GM19043 (cell line): ENCODE results near the gene ADGRE1.

Experiments
- ATAC-seq: cut with Tn5 transposase; IDR thresholded peaks from one replicate; pipeline ENCODE4 v1.9.1; 2021; ENCODE audit warnings: low read depth; ENCODE audit not compliant: unreplicated experiment

ADGRE1 gene

DNA sequence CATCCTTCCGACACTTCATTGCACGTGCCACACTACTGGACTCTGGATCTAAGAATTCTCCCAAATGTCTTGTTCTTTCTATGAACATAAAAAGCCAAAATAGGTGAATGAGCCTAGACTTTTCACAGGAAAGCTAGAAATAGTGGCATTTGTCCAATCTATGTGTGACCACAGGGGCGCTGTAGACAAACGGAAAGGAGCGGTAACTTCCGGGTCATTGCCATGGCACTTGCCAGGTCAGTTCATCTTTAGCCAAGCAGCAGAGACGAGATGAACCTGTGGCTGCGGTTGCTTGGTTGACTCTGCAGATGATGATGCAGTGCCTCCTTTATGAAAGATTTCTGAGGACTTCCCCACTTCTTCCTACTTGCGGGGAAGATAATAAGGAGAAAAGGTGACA, 65.6 kb downstream of the ADGRE1 start:
- ATAC-seq = no peak

DNA sequence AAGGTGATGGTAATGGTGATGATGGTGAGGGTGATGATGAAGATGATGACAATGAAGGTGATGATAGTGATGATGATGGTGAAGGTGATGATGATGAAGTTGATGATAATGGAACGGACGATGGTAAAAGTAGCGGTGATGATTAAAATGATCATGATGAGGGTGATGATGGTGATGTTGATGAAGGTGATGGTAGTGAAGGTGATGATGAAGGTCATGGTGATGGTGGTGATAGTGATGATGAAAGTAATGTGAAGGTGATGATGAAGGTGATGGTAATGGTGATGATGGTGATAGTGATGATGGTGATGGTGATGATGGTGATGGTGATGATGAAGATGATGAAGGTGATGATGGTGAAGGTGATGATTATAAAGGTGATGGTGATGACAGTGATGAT, 67.7 kb downstream of the ADGRE1 start:
- no peak for ATAC-seq

DNA sequence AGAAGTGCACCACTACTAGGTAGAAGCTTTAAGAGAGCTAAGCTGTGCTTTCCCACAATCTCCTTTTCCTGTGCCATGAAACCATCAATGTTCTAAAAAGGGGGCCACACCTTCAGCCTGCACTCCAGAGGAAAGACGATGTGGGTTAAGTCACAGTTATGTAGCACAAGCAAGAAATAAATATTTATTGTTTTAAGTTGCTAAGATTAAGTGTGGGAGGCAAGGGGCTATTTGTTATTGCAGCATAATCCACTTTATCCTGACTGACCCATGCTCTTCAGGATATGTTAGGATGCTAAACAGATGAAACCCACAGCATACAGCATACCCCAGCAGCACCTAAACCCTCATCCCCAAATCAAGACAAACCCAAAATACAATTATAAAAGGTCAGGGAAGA, 69.2 kb downstream of the ADGRE1 start:
- ATAC-seq = no peak

DNA sequence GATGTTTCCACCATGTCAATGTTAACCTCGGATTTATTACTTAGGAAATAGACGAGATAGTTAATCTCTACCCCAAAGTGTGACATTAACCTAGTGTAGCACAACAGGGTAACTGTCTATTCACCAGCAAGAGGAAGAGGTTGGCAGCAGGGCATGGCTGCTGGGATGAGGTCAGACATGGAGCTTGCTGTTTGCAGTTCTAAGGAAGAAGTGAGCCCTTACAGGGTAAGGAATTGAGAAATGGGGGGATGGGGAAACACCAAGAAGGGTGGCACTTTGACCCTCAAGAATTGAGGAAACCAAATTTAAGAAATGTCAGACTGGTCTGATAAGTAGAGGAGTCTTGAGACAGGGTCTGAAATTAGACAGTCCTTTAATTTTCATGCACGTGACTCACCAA, 71.4 kb downstream of the ADGRE1 start:
- ATAC-seq = no peak

DNA sequence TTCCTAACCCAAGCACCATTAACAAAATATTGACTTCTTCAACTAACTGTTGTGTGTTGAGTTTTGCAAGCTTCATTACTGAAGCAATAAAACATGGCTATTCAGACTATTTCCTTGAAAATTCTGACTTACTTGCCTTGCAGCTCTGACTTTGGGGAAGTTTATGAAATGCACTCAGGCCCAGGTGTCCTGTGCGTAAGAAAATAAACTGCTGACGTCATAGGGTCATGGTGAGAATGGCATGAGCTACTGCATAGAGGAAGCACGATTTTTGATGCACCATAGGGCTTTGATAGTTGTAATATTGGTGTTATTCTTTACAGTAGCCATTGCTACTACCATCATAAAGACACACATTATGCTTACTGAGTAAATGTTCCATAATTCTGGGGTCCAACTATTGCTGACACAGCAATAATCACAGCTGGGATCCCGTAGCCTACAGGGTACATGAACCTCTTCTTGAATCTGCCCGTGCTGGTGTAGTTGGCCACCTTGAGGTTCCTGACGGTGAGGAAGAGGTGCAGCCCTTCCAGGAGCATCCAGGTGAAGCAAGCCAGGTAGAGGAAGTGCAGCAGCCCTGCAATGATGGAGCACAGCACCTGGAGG, 76.0 kb downstream of the ADGRE1 start:
- no peak for ATAC-seq

DNA sequence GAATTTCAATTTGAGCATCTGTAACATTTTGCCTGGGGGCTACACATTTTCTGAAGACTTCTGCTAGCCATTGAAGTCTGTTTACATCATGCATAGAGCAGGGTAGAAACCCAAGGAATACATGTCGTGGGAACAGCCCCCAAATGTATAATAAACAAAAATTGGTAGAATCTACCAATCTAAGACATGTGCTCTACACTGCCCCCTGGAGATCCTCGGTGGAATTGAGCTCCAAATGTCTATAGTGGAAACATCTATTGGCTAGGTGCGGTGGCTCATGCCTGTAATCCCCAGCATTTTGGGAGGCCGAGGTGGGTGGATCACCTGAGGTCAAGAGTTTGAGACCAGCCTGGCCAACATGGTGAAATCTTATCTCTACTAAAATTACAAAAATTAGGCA, 76.6 kb downstream of the ADGRE1 start:
- no peak for ATAC-seq

DNA sequence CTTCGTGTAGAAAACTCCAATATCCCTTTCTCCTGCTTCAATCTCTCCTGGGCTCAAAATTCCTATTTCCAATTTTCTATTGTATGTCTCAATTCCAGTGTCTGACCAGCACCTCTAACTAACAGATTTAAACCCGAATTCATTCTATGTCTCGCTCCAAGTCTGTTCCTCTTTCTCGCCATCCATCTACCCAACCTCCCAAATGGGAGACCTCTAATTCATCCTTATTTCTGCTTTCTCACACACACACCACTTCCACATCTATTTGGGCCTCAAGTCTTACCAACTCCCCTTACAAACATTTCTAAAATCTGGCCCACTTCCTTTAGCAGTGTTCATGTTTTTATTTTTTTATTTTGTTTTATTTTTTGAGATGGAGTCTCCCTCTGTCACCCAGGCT, 80.6 kb downstream of the ADGRE1 start:
- no peak for ATAC-seq

DNA sequence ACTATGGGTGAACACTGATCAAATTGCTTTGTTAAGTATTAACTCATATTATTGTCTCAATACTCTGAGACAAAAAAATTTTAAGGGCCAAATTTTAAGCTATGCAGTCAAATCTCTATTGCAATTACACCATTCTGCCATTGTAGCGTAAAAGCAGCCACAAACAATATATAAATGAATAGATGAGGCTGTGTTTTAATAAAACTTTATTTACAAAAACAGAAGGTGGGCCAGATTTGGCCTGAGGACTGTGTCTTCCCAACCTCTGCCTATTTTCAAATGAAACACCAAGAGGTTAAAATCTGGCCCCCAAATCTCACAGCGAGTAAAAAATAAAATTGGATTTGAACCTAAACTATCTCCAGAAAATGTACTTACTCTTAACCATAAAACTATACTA, 82.1 kb downstream of the ADGRE1 start:
- no peak for ATAC-seq

DNA sequence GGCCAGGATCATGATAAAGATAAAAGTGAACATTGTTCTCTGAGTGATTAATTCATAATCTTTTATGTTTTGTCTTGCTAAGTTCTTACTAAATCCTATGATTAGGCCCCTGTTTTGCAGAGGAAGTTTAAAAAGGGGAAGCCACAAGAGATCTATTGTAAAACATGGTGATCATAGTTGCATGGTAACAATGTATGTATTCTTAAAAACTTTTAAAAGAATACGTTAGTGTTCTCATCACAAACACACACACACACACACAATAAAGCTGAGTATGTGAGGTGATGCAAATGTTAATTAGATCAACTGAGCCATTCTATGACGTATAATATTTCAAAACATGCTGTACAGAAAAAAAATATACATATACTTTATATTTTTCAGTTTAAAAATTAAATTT, 82.6 kb downstream of the ADGRE1 start:
- ATAC-seq = no peak

DNA sequence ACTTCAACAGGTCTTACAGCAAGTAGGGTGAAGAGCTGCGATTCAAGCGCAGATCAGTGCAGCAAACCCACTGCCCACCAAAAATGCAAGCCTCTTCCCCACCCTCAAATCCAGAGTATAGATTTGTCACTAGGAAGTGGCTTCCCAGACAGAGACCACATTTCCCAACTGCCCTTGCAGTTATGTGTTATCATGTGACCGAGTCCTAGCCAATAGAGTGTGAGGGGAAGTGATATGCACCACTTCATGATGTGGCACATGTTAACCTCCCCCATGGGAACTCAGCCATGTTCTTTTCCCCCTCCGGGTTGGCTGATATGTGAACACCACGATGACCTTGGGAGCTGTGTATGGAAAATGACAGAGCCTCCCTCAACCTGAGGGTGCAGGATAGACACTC, 83.1 kb downstream of the ADGRE1 start:
- ATAC-seq = no peak

DNA sequence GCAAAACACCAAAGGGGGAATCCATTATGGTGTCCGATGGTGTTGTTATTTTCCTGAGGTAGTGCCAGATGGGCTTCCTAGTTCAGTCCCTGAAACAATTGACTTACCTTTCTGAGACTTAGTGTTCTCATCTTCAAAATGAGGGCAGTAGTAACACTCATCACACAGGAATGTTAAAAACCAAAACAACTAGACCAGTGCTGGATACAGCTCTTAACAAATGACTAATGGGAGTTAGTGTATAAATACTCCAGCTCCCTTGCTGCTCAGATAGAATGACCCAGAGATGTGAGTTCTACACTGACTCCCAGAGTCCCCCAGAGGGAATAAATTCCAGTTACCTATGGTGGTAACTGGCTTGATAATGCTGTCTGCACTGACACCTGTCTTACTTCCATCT, 84.0 kb downstream of the ADGRE1 start:
- ATAC-seq = no peak

DNA sequence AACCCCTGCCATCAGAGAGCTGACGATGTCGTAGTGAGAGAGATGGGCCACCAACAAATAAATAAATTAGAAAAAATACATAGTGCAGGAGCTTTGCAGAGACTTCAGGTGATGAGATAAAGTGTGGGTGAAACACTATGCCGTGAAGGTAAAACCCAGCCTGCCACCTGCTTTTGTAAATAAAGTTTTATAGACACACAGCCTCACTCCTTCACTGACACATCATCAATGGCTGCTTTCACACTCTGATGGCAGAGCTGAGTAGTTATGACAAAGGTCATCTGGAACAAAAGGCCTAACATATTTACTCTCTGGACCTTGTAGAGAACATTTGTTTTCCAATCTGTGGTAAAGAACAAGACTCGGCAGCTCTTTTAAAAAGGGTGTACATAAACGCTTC, 88.8 kb downstream of the ADGRE1 start:
- ATAC-seq = no peak

DNA sequence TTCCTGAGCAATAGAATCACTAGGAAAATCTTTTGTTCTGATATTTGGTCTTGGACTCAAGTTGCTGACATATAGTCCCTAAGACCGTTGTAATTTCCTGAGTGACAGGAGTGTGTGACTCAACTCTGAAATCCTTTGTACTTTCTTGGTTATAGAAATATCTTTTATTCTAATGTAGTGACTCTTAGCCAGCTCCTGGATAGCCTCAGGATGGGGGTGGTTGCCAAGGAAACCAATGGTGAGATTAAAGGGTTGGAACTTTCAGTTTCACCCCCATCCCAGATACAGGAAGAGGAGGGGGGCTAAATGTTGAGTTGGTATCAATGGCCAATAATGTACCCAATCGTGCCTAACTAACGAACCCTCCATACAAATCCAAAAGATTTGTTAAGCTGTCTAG, 92.0 kb downstream of the ADGRE1 start:
- ATAC-seq = no peak

DNA sequence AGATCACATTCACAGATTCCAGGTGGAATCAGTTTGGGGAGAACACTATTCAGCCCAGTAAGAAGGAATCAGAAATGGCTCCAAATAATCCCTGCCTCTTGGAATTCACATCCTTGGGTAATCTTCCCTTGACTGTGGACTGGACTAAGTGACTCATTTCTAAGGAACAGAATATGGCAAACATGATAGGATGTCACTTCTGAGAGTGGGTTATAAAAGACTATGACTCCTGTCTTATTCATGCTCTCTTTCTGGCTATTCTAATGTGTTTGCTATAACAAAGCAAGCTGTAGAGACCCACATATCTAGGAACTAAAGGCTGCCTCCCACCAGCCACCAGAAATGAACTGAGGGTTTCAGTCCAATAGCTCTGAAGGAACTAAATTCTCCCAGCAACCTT, 96.1 kb downstream of the ADGRE1 start:
- no peak for ATAC-seq

DNA sequence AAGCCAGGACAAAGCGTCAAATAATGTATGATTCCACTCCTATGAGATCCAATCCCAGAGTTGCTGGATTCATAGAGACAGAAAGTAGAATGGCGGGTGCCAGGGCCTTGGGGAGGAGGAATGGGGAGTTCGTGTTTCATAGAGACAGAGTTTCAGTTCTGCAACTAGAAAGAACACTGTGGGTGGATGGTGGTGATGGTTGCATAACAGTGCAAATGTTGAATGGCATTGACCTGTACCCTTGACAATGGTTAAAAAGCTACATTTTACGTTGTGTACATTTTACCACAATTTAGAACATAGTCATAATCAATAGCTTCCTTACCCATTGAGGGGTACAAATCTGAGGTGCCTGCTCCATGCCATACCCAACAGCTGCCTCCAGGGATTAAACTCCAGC, 100.5 kb downstream of the ADGRE1 start:
- no peak for ATAC-seq

DNA sequence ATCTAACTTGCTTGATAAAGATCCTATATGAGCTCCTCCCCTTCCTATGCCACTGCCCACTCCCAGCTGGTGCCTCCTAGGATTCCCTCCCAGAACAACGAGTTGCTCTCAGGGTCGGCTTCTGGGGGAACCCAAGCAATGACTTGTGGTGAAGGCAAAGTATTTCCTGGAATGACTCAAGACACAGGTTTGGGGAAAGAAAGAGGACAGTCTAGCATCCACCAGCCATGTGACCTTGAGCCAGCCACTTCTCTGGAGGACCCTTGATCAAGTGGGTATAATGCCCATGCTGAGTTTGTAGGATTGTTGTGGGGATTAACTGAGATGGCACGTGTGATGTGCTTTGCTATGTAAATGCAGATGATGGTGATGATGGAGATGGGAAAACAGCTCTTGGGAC, 100.9 kb downstream of the ADGRE1 start:
- ATAC-seq = no peak
